T-cell (primary cell): ENCODE results near the gene FGF4. TPM values are rescaled to one million over a fixed set of nuclear protein-coding genes. Genes with fewer than 3 reads are reported as not detected.

Experiments used
- ATAC-seq, 4 experiments: fragments of 200-7000 bp in 3 of 4; fragments of 150-1000 bp in 1 of 4; cut with Tn5 transposase; replicated peaks in 1 of 4; 1 replicate in 3 of 4; 2 replicates in 1 of 4; pipeline ENCODE4 v1.10.0; 2021; ENCODE audit warnings: moderate library complexity in 3 of 4, mild to moderate bottlenecking in 2 of 4, moderate number of reproducible peaks in 1 of 4
- CTCF ChIA-PET, 2 donors: fragments of 300-600 bp; sonication (Branson Sonifier 250); formaldehyde crosslinking; loops; one replicate each; lab custom pipeline; 2022; ENCODE audit warnings: antibody characterized with exemption in 2 of 2; lab: Charles Lee
- POLR2A ChIA-PET, 2 donors: fragments of 300-600 bp; sonication (Branson Sonifier 250); formaldehyde crosslinking; loops; one replicate each; lab custom pipeline; 2022; ENCODE audit warnings: antibody characterized with exemption in 2 of 2; lab: Charles Lee
- DNase-seq, 35 experiments: peaks; one replicate each; pipeline versions ENCODE4 v3.0.0 to v3.0.0-alpha.2; 2013 to 2023
- H3K27ac ChIP-seq: one replicate; pipeline ENCODE4 v1.5.1; 2013; ENCODE audit warnings: low read length
- H3K27me3 ChIP-seq, 2 experiments: replicated peaks in 1 of 2; 1 replicate in 1 of 2; 2 replicates in 1 of 2; pipeline versions ENCODE4 v1.6.1 to v1.7.0; 2013; ENCODE audit warnings: low read length in 1 of 2, mixed read lengths in 1 of 2; ENCODE audit not compliant: control insufficient read depth in 2 of 2, insufficient read depth in 2 of 2; ENCODE audit errors: extremely low read depth in 1 of 2
- H3K36me3 ChIP-seq, 2 donors: 1 replicate in 1 of 2; 2 replicates in 1 of 2; pipeline versions ENCODE4 v1.6.1 to v1.7.0; 2013; ENCODE audit warnings: low read length in 1 of 2; ENCODE audit not compliant: control insufficient read depth in 2 of 2, insufficient read depth in 1 of 2; ENCODE audit errors: extremely low read depth in 1 of 2
- H3K4me1 ChIP-seq, 2 experiments: 1 replicate in 1 of 2; 2 replicates in 1 of 2; pipeline versions ENCODE4 v1.6.1 to v1.7.0; 2013; ENCODE audit warnings: low read length in 2 of 2, mixed read lengths in 1 of 2; ENCODE audit not compliant: insufficient read depth in 2 of 2, control insufficient read depth in 1 of 2; ENCODE audit errors: extremely low read depth in 1 of 2
- H3K4me3 ChIP-seq, 2 donors: 1 replicate in 1 of 2; 2 replicates in 1 of 2; pipeline versions ENCODE4 v1.5.1 to v1.7.0; 2013; ENCODE audit warnings: mild to moderate bottlenecking in 2 of 2, low read length in 1 of 2, moderate library complexity in 1 of 2; ENCODE audit not compliant: control insufficient read depth in 1 of 2; ENCODE audit errors: extremely low read depth in 1 of 2
- H3K9me3 ChIP-seq: 2 replicates; pipeline ENCODE4 v1.7.0; 2013
- H3K27ac Mint-ChIP-seq, 2 donors: one replicate each; pipeline ENCODE4 v1.8.0; 2020 to 2021; ENCODE audit warnings: mild to moderate bottlenecking in 2 of 2, mixed read lengths in 2 of 2
- H3K27me3 Mint-ChIP-seq, 2 donors: one replicate each; pipeline ENCODE4 v1.8.0; 2021 to 2022; ENCODE audit warnings: mixed read lengths in 2 of 2
- H3K36me3 Mint-ChIP-seq: one replicate; pipeline ENCODE4 v1.8.0; 2021; ENCODE audit warnings: mixed read lengths
- H3K4me1 Mint-ChIP-seq, 3 donors: one replicate each; pipeline ENCODE4 v1.8.0; 2020 to 2022; ENCODE audit warnings: mixed read lengths in 3 of 3, mild to moderate bottlenecking in 1 of 3
- H3K4me3 Mint-ChIP-seq, 3 donors: one replicate each; pipeline ENCODE4 v1.8.0; 2020 to 2022; ENCODE audit warnings: mild to moderate bottlenecking in 3 of 3, mixed read lengths in 3 of 3, moderate library complexity in 3 of 3
- H3K9me3 Mint-ChIP-seq, 3 donors: one replicate each; pipeline ENCODE4 v1.8.0; 2020 to 2022; ENCODE audit warnings: mixed read lengths in 3 of 3
- WGBS: methylation state at CpG from one replicate; pipeline ENCODE4 v1.1.5; 2013; ENCODE audit warnings: missing lambda C conversion rate; ENCODE audit not compliant: insufficient coverage; 5-methylcytosine and 5-hydroxymethylcytosine counted together
- total RNA-seq, 35 experiments: library from RNA in 6 of 35; stranded (reverse) in 6 of 35; fragments of 120-200 nt in 1 of 35; gene quantifications; one replicate each; pipeline versions ENCODE4 v1.2.1 to v1.2.4 and lab custom pipeline; 2013 to 2026

The FGF4 gene
- total RNA-seq, 5 donors from 2014 or later (not counting 1 experiment from before 2014, with no cell fraction given): not detected

DNA sequence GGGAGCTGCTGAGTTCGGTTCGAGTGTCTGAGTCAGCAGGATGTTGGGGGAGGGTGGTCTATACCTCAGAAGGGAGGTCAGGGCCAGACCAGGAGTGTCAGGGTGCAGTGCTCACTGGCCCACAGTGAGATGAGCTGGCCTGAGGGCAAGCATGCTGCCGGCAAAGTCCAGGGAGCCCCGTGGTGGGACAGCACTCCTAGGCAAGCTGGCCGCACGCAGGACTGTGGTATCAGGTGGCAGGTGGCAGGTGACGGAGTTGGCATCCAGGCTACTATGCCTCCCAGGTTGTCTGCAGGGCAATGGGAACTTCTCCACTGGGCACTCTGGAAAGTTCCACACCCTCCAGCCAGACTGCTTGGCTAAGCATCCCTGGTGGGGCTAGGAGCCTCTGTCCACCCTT lies 39.3 kb upstream of the FGF4 start:
- ChIA-PET POLR2A (no interaction called here), CTCF (no interaction called here)
- peaks cover 0 to 61% of the 10 kb centered on the region in 2 experiments for H3K27me3 ChIP-seq
- Mint-ChIP-seq H3K9me3 (peaks cover 0 to 4% (median 0%) of the 10 kb centered on the region in 3 donors), H3K27me3 (peaks cover 12 to 42% of the 10 kb centered on the region in 2 donors), H3K4me3 (no peak overlapping the region), H3K27ac (no peak overlapping the region), H3K4me1 (peaks cover 0 to 2% (median 0%) of the 10 kb centered on the region in 3 donors), H3K36me3 (no peaks in the 10 kb centered on the region)
- H3K36me3 ChIP-seq: no peaks in the 10 kb centered on the region
- H3K27ac ChIP-seq: no peak overlapping the region
- H3K4me3 ChIP-seq: no peak overlapping the region
- no peak for ATAC-seq
- H3K4me1 ChIP-seq: peaks cover 0 to 7% of the 10 kb centered on the region in 2 experiments
- no peaks in the 10 kb centered on the region for H3K9me3 ChIP-seq
- DNase-seq: no peak
- WGBS: 79% methylated on average over 7 of the region's 7 CpGs

DNA sequence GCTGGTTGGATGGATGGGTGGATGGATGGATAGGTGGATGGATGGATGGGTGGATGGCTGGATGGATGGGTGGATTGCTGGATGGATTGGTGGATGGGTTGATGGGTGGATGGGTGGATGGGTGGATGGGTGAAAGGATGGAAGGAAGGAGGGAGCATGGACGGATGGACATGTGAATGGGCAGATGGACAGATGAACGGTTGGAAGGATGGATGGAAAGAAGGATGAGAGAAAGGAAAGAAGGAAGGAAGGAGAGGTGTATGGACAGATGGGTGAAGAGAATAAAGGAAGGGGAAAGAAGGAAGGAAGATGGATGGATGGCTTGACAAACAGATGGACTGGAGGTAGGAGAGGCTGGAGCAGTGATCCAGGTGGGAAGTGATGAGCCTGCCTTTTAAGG lies 38.7 kb upstream of the FGF4 start:
- 86% methylated on average over 2 of the region's 2 CpGs for WGBS
- Histone ChIP-seq H3K4me3 (no peak overlapping the region), H3K27me3 (peaks cover 0 to 60% of the 10 kb centered on the region in 2 experiments), H3K4me1 (peaks cover 0 to 7% of the 10 kb centered on the region in 2 experiments), H3K9me3 (no peaks in the 10 kb centered on the region), H3K27ac (no peak overlapping the region), H3K36me3 (no peaks in the 10 kb centered on the region)
- ChIA-PET CTCF (no interaction called here), POLR2A (no interaction called here)
- ATAC-seq: no peak
- H3K27me3 Mint-ChIP-seq: peaks cover 12 to 43% of the 10 kb centered on the region in 2 donors
- H3K36me3 Mint-ChIP-seq: no peaks in the 10 kb centered on the region
- H3K9me3 Mint-ChIP-seq: peaks cover 0 to 4% (median 0%) of the 10 kb centered on the region in 3 donors
- H3K4me1 Mint-ChIP-seq: peaks cover 0 to 2% (median 0%) of the 10 kb centered on the region in 3 donors
- no peak overlapping the region for H3K27ac Mint-ChIP-seq
- DNase-seq: no peak
- no peak overlapping the region for H3K4me3 Mint-ChIP-seq

DNA sequence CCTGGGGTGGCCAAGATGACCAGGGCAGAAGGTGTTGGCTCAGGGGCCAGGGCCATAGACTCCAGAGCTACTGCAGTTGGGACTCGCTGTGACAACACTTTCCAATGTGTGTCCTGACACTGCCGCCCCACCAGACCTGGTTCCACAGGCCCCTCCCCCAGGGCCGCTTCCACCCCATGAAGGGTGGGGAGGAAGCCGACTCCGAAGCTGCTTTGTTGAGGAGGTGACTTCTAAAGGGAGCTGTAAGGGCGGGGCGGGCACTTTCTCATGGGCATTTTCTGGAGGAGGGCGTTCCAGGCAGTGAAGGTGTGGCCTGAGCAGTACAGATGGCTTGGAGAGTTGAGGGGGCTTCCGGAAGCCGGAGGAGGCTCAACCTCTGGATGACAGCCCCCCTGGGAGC lies 37.8 kb upstream of the FGF4 start:
- Histone ChIP-seq H3K4me1 (peaks cover 0 to 7% of the 10 kb centered on the region in 2 experiments), H3K4me3 (no peak overlapping the region), H3K9me3 (no peaks in the 10 kb centered on the region), H3K27ac (no peak overlapping the region), H3K27me3 (peaks cover 0 to 65% of the 10 kb centered on the region in 2 experiments), H3K36me3 (no peaks in the 10 kb centered on the region)
- ATAC-seq (no peak), DNase-seq (no peak)
- H3K4me1 Mint-ChIP-seq: peaks cover 0 to 2% (median 0%) of the 10 kb centered on the region in 3 donors
- peaks cover 0 to 4% (median 0%) of the 10 kb centered on the region in 3 donors for H3K9me3 Mint-ChIP-seq
- CTCF ChIA-PET: no interaction called here
- no peaks in the 10 kb centered on the region for H3K36me3 Mint-ChIP-seq
- no peak overlapping the region for H3K27ac Mint-ChIP-seq
- H3K4me3 Mint-ChIP-seq: no peak overlapping the region
- 86% methylated on average over 6 of the region's 10 CpGs for WGBS
- POLR2A ChIA-PET: no interaction called here
- H3K27me3 Mint-ChIP-seq: peaks cover 14 to 48% of the 10 kb centered on the region in 2 donors

GRCh38 chr11:69812256-69812655 lies 37.1 kb upstream of the FGF4 start:
- H3K4me3 ChIP-seq: no peak overlapping the region
- H3K27ac ChIP-seq: no peak overlapping the region
- H3K9me3 ChIP-seq: no peaks in the 10 kb centered on the region
- no peak for ATAC-seq
- H3K4me1 Mint-ChIP-seq: peaks cover 0 to 2% (median 0%) of the 10 kb centered on the region in 3 donors
- H3K27me3 Mint-ChIP-seq: peaks cover 18 to 52% of the 10 kb centered on the region in 2 donors
- POLR2A ChIA-PET: no interaction called here
- H3K27me3 ChIP-seq: peaks cover 0 to 64% of the 10 kb centered on the region in 2 experiments
- H3K4me3 Mint-ChIP-seq: no peak overlapping the region
- DNase-seq: no peak
- peaks cover 0 to under 1% of the 10 kb centered on the region in 2 experiments for H3K4me1 ChIP-seq
- no peak overlapping the region for H3K27ac Mint-ChIP-seq
- peaks cover 0 to 4% (median 0%) of the 10 kb centered on the region in 3 donors for H3K9me3 Mint-ChIP-seq
- WGBS: 100% methylated on average over 4 of the region's 7 CpGs
- CTCF ChIA-PET: no interaction called here
- H3K36me3 Mint-ChIP-seq: no peaks in the 10 kb centered on the region
- no peaks in the 10 kb centered on the region for H3K36me3 ChIP-seq

- H3K9me3 Mint-ChIP-seq: peaks cover 0 to 4% (median 0%) of the 10 kb centered on the region in 3 donors
- DNase-seq: no peak
These were observed 36.3 kb upstream of the FGF4 start for GRCh38 chr11:69811431-69811830.

GRCh38 chr11:69810289-69811118 lies 35.4 kb upstream of the FGF4 start:
- H3K9me3 Mint-ChIP-seq: peaks cover 0 to 4% (median 0%) of the 10 kb centered on the region in 3 donors
- ChIA-PET POLR2A (no interaction called here), CTCF (interaction anchor here in 1 of 2 donors (0.7 kb wide), 1 partner anchor 11 kb away, joined by 6 read pairs; no protein-coding TSS in a partner anchor)
- ATAC-seq (no peak), DNase-seq (no peak)
- no peaks in the 10 kb centered on the region for H3K4me1 Mint-ChIP-seq
- H3K27me3 ChIP-seq: peaks cover 0 to 46% of the 10 kb centered on the region in 2 experiments
- H3K9me3 ChIP-seq: no peaks in the 10 kb centered on the region
- H3K36me3 Mint-ChIP-seq: no peaks in the 10 kb centered on the region
- H3K27me3 Mint-ChIP-seq: peaks cover 27 to 44% of the 10 kb centered on the region in 2 donors
- H3K4me3 ChIP-seq: no peak overlapping the region
- H3K27ac Mint-ChIP-seq: no peak overlapping the region
- 90% methylated on average over 39 of the region's 39 CpGs for WGBS
- no peaks in the 10 kb centered on the region for H3K4me1 ChIP-seq
- no peak overlapping the region for H3K4me3 Mint-ChIP-seq
- H3K36me3 ChIP-seq: no peaks in the 10 kb centered on the region
- H3K27ac ChIP-seq: no peak overlapping the region

More at GRCh38 chr11:69811431-69811830, 36.3 kb upstream of the FGF4 start:
- peaks cover 0 to 2% (median 0%) of the 10 kb centered on the region in 3 donors for H3K4me1 Mint-ChIP-seq
- WGBS: 67% methylated on average over 2 of the region's 3 CpGs
- peaks cover 24 to 53% of the 10 kb centered on the region in 2 donors for H3K27me3 Mint-ChIP-seq
- no peak for ATAC-seq
- Histone ChIP-seq H3K27ac (no peak overlapping the region), H3K4me1 (no peaks in the 10 kb centered on the region), H3K27me3 (peaks cover 0 to 55% of the 10 kb centered on the region in 2 experiments), H3K36me3 (no peaks in the 10 kb centered on the region), H3K4me3 (no peak overlapping the region), H3K9me3 (no peaks in the 10 kb centered on the region)
- CTCF ChIA-PET: interaction anchor here in 1 of 2 donors (0.7 kb wide), 1 partner anchor 10 kb away, joined by 6 read pairs; no protein-coding TSS in a partner anchor
- no peak overlapping the region for H3K4me3 Mint-ChIP-seq
- POLR2A ChIA-PET: no interaction called here
- no peaks in the 10 kb centered on the region for H3K36me3 Mint-ChIP-seq
- no peak overlapping the region for H3K27ac Mint-ChIP-seq
